Muscle of leg (tissue), 11 donors: ENCODE measurements around the gene KLHL29. TPM values are rescaled to one million over a fixed set of nuclear protein-coding genes. Genes with fewer than 3 reads are reported as not detected.

Experiments used
- DNase-seq: peaks from one replicate; pipeline ENCODE4 v3.0.0; 2013
- H3K27ac ChIP-seq: one replicate; pipeline ENCODE4 v1.5.1; 2013; ENCODE audit warnings: mild to moderate bottlenecking, low read length, control low read depth
- H3K27me3 ChIP-seq: one replicate; pipeline ENCODE4 v1.6.1; 2013; ENCODE audit warnings: low read length; ENCODE audit not compliant: control insufficient read depth, insufficient read depth
- H3K36me3 ChIP-seq: one replicate; pipeline ENCODE4 v1.6.1; 2013; ENCODE audit warnings: low read length; ENCODE audit not compliant: control insufficient read depth, insufficient read depth
- H3K4me1 ChIP-seq: one replicate; pipeline ENCODE4 v1.6.1; 2013; ENCODE audit warnings: low read length; ENCODE audit not compliant: control insufficient read depth, insufficient read depth
- H3K4me3 ChIP-seq: one replicate; pipeline ENCODE4 v1.5.1; 2013; ENCODE audit warnings: low read length, control low read depth
- H3K9me3 ChIP-seq: replicated peaks from 2 replicates; pipeline ENCODE4 v1.6.1; 2013; ENCODE audit warnings: low read depth, low read length; ENCODE audit not compliant: control insufficient read depth
- WGBS: methylation state at CpG from one replicate; pipeline ENCODE4 v1.1.5; 2013; ENCODE audit warnings: missing lambda C conversion rate; ENCODE audit not compliant: insufficient coverage; 5-methylcytosine and 5-hydroxymethylcytosine counted together
- polyA plus RNA-seq, 8 donors: library from polyadenylated mRNA; unstranded; fragments of 120-200 nt; gene quantifications; one replicate each; pipeline versions ENCODE4 v1.2.1 to v1.2.3, GENCODE V29; 2013; ENCODE audit warnings: inconsistent platforms in 1 of 8, low replicate concordance in 1 of 8; ENCODE audit not compliant: insufficient read length in 8 of 8, insufficient read depth in 1 of 8
- total RNA-seq: library from RNA; stranded (reverse); fragments of 120-200 nt; gene quantifications from one replicate; pipeline ENCODE4 v1.2.4, GENCODE V29; 2013

KLHL29 gene
- total and polyA plus RNA-seq, 9 donors: 4.7 to 9.7 (median 7.3) TPM

GRCh38 chr2:23454501-23455120 is 69.6 kb downstream of the KLHL29 start:
- DNase-seq: no peak
- no peak overlapping the region for H3K27ac ChIP-seq
- peaks cover 19% of the 10 kb centered on the region for H3K4me1 ChIP-seq
- H3K9me3 ChIP-seq: no peaks in the 10 kb centered on the region
- WGBS: 60% methylated on average over 7 of the region's 11 CpGs
- no peak overlapping the region for H3K4me3 ChIP-seq
- H3K36me3 ChIP-seq: no peaks in the 10 kb centered on the region
- H3K27me3 ChIP-seq: peaks cover 5% of the 10 kb centered on the region

- Histone ChIP-seq H3K4me3 (no peak overlapping the region), H3K27me3 (peaks cover 5% of the 10 kb centered on the region), H3K4me1 (peaks cover 10% of the 10 kb centered on the region), H3K36me3 (no peaks in the 10 kb centered on the region), H3K27ac (no peak overlapping the region), H3K9me3 (no peaks in the 10 kb centered on the region)
- DNase-seq: no peak
- WGBS: 93% methylated on average over 15 of the region's 17 CpGs
Measured at GRCh38 chr2:23456396-23456795, 71.4 kb downstream of the KLHL29 start.

GRCh38 chr2:23456881-23457760 is 72.1 kb downstream of the KLHL29 start:
- no peak overlapping the region for H3K4me3 ChIP-seq
- DNase-seq: no peak
- no peaks in the 10 kb centered on the region for H3K36me3 ChIP-seq
- H3K27ac ChIP-seq: no peak overlapping the region
- H3K27me3 ChIP-seq: peaks cover 5% of the 10 kb centered on the region
- H3K9me3 ChIP-seq: no peaks in the 10 kb centered on the region
- H3K4me1 ChIP-seq: peaks cover 10% of the 10 kb centered on the region
- WGBS: 84% methylated on average over 16 of the region's 20 CpGs

GRCh38 chr2:23457990-23458682 is 73.2 kb downstream of the KLHL29 start:
- DNase-seq: no peak
- Histone ChIP-seq H3K27me3 (peaks cover 4% of the 10 kb centered on the region), H3K4me1 (peaks cover 3% of the 10 kb centered on the region), H3K27ac (no peak overlapping the region), H3K4me3 (no peak overlapping the region), H3K9me3 (no peaks in the 10 kb centered on the region), H3K36me3 (no peaks in the 10 kb centered on the region)
- WGBS: 90% methylated on average over 10 of the region's 13 CpGs

GRCh38 chr2:23459032-23459431 is 74.1 kb downstream of the KLHL29 start:
- DNase-seq: no peak
- no peaks in the 10 kb centered on the region for H3K4me1 ChIP-seq
- no peaks in the 10 kb centered on the region for H3K36me3 ChIP-seq
- WGBS: 89% methylated on average over 2 of the region's 2 CpGs
- H3K4me3 ChIP-seq: no peak overlapping the region
- H3K9me3 ChIP-seq: no peaks in the 10 kb centered on the region
- peaks cover 4% of the 10 kb centered on the region for H3K27me3 ChIP-seq
- H3K27ac ChIP-seq: no peak overlapping the region

GRCh38 chr2:23460228-23460627 is 75.2 kb downstream of the KLHL29 start:
- Histone ChIP-seq H3K9me3 (no peaks in the 10 kb centered on the region), H3K27ac (no peak overlapping the region), H3K4me1 (no peaks in the 10 kb centered on the region), H3K27me3 (peaks cover 10% of the 10 kb centered on the region), H3K36me3 (no peaks in the 10 kb centered on the region), H3K4me3 (no peak overlapping the region)
- DNase-seq: no peak
- no CpG with 5 or more reads among the region's 1 CpG for whole genome bisulfite sequencing

- Histone ChIP-seq H3K4me3 (no peak overlapping the region), H3K9me3 (no peaks in the 10 kb centered on the region), H3K4me1 (no peaks in the 10 kb centered on the region), H3K27me3 (peaks cover 13% of the 10 kb centered on the region), H3K36me3 (no peaks in the 10 kb centered on the region), H3K27ac (no peak overlapping the region)
- WGBS: 100% methylated on average over 1 of the region's 5 CpGs
- peak; percentile 62 for DNase-seq
Measured at GRCh38 chr2:23460993-23461392, 76.0 kb downstream of the KLHL29 start.

- WGBS: 27% methylated on average over 2 of the region's 6 CpGs
- peaks cover 11% of the 10 kb centered on the region for H3K27me3 ChIP-seq
Measured at GRCh38 chr2:23464156-23464555, 79.2 kb downstream of the KLHL29 start.

GRCh38 chr2:23464905-23465537 is 80.0 kb downstream of the KLHL29 start:
- H3K27me3 ChIP-seq: peaks cover 11% of the 10 kb centered on the region
- H3K36me3 ChIP-seq: no peaks in the 10 kb centered on the region
- no peak overlapping the region for H3K27ac ChIP-seq
- peaks cover 9% of the 10 kb centered on the region for H3K4me1 ChIP-seq
- no peak for DNase-seq
- H3K4me3 ChIP-seq: no peak overlapping the region
- H3K9me3 ChIP-seq: no peaks in the 10 kb centered on the region
- WGBS: 78% methylated on average over 11 of the region's 14 CpGs

More at GRCh38 chr2:23464156-23464555, 79.2 kb downstream of the KLHL29 start:
- DNase-seq: no peak
- Histone ChIP-seq H3K4me3 (no peak overlapping the region), H3K36me3 (no peaks in the 10 kb centered on the region), H3K27ac (no peak overlapping the region), H3K9me3 (no peaks in the 10 kb centered on the region), H3K4me1 (peaks cover 7% of the 10 kb centered on the region)

- H3K27ac ChIP-seq: no peak overlapping the region
- H3K27me3 ChIP-seq: peaks cover 11% of the 10 kb centered on the region
- no peaks in the 10 kb centered on the region for H3K9me3 ChIP-seq
- no peak overlapping the region for H3K4me3 ChIP-seq
- H3K4me1 ChIP-seq: peaks cover 9% of the 10 kb centered on the region
- no peaks in the 10 kb centered on the region for H3K36me3 ChIP-seq
- no peak for DNase-seq
- 81% methylated on average over 4 of the region's 9 CpGs for WGBS
Measured at GRCh38 chr2:23465936-23466335, 81.0 kb downstream of the KLHL29 start.
